HG02840 (cell line): Measurements from ENCODE around the gene HOXB2.

Experiments used
- ATAC-seq: cut with Tn5 transposase; IDR thresholded peaks from one replicate; pipeline ENCODE4 v1.9.1; 2021; ENCODE audit warnings: mild to moderate bottlenecking, moderate library complexity, moderate number of reproducible peaks; ENCODE audit not compliant: unreplicated experiment, low FRiP score

Gene HOXB2

DNA sequence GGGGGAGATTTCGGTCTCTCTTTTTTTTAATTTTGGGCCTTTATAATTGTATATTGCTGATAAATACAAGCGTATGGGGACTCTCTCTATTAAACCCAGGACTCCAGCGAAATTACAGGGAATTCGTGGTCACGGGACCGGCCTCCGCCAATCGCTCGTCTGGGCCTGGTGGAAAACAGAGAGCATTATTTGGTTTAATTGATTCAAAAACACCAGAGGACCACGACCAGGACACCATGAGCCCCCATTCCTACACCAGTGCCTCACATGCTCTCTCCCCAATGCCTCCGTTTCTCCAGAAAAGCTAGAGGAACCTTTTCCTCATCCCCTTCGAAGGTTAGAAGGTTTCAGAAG is at the start of gene HOXB2:
TSS of gene HOXB2 (minus strand) at position 88 of the 354 bp plus-strand sequence. CDS start 198 bp downstream, outside the sequence.
- no peak for ATAC-seq

DNA sequence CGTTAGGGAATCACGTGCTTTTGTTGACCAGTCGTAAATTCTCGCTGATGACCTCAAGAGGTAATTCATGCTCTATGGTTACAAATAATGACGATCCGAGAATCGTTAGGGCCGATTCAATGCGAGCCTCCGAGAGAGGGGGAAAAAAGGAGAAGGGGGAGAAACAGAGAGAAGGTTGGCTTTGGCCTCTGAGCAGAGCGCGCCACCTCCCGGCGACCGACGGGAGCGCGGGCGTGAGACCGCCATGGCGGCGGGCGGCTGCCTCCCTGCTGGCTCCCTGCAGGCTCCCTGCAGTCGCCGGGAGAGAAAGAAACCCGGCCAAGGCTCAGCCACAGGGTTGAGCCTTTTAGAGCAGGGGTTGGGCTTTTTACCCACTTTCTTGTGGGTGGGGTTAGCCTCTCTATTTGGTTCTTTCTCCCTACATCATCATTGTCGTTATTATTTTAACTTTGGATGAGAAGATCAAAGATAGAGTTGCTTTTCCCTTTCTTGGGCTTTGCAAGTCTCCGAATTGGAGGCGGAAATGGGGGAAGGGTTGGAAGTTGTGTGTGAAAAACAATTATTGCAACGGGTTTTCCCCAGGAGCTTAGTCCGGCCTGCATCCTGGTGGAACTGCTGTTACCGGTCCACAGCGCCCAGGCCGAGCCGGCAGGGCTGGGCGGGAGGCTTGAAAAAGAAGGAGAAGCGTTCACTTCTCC is 49.1 kb upstream of the HOXB2 start:
- no peak for ATAC-seq

DNA sequence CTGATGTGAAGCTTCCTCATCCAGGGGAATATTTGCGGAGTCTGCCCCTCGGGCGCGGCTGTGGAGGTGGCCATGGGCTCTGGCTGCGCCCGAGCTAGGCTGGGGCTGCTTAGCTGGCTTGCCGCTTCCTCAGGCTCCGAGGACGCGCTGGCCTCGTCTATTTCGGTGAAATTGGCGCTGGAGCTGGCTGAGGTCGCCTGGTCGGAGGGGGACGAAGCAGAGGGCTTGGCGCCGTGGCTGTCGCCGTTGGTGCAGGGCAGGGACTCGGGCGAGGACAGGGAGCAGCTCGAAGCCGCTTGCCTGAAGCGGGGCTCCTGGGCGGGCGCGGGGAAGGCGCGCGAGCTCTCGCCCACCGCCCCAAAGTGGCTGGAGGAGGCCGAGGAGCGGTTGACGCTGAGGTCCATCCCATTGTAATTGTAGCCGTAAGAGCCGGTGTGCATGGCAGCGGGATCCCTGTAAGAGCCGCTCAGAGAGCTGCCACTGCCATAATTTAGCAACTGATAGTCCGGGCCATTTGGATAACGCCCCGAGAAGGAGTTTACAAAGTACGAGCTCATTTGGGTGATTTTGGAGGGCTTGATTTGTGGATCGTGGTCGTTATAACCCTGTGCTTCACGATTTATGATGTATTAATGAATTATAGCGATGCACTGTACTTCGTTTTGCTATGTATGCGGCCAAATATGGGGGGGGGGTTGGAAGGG is 48.4 kb upstream of the HOXB2 start, which contains the start of gene HOXB5:
TSS of gene HOXB5 (minus strand) at position 654 of the 704 bp plus-strand sequence. CDS start at position 557, 97 bp downstream.
- ATAC-seq: no peak

DNA sequence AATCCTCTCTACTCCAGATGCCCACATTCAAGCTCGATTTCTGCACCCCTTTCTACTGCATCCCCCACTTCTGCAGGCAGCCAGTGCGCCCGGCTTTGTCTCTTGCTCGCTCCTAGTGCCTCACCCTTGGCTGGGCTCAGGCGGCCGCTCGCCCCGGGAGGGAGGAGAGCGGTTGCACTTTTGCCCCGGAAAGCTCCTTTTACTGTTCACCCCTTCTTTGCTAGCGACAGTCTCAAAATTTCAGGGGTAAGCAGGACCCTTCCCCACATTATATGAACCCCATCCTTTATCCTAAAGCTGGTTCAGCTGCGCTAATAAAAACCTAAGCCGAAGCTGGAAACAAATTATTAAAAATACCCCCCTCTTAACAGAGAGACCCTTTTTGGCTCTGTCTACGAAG is 47.7 kb upstream of the HOXB2 start:
- ATAC-seq: no peak

- ATAC-seq: no peak
These were observed 47.2 kb upstream of the HOXB2 start for GRCh38 chr17:48592057-48592514.

- ATAC-seq: no peak
These were observed 46.5 kb upstream of the HOXB2 start for GRCh38 chr17:48591255-48592056.

GRCh38 chr17:48590607-48591161 is 45.8 kb upstream of the HOXB2 start:
- no peak for ATAC-seq

DNA sequence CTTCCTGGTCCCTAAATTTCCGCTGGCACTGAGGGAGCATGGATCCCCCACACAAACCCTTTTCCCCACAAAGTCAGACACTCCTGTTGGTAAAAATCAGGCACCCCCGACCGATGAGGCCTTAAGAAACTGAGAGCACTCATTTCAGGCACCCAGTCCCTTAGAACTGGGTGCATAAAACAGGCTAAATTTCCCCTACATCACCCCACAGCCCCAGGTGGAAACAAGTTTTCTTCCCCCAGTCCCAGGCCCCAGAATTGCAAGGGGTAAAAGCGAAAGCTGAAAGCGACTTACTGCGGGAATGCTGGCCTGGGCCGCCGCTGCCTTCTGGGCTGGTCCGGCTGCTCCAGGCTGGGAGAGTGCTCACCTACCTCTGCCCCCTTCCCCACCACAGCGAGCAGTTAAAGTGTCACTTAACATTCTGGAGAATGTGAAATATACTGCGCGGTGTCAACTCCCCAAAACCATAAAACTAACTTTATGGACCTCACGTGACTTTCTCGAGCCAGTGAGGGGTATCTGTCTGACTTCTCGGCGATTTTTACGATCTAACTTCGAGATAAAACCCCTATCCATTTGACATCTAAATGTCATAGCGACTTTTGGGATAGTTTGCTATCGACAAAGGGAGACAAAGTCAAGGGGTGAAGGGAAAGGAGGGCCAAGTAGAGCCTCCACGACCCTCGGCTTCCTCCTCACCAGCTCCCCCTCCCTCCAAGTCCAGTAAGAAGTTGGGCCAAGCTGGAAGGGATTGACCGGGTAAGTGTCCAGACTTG is 45.1 kb upstream of the HOXB2 start, which contains the start of gene HOXB3:
TSS of gene HOXB3 (minus strand) at position 411 of the 776 bp plus-strand sequence. CDS start 37,767 bp downstream, outside the sequence.
- ATAC-seq: no peak

GRCh38 chr17:48589060-48589830 is 44.3 kb upstream of the HOXB2 start:
- ATAC-seq: no peak

DNA sequence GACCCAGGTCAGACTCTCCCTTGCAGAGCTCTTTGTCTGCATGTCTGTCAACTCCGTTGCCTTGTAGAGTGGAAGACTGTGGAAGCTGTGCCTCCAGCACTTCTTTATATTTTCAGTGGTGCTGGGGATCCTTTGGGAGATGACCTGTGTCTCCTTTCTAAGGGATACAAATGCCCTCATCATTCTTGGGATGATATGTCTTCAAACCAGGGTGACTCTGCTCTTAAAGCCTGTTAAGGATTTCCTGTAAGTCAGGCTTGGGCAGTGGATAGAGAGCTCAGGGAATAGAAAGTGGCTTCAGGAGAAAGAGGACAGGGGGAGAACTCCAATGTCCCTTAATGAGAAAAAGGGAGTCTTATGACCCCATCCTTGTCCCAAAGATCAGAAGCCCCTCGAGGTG is 43.6 kb upstream of the HOXB2 start:
- ATAC-seq: no peak

DNA sequence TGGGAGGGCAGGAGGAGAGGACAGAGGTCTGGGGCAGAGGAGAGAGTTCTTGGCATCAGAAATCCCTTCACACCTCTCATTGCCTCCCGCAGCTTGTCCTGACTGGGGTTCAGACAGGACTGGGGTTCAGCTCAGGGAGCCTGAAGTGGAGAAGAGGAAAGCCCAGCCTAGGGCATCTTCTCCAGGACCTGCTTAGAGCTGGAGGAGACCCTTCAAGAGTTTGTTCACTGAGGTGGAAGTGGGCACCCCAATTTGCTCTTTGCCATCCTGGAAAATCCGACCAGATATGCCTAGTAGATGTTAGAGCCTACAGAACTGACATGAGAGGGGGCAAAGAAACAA is 43.1 kb upstream of the HOXB2 start:
- ATAC-seq: no peak

GRCh38 chr17:48587276-48588073 is 42.6 kb upstream of the HOXB2 start:
- ATAC-seq: no peak

DNA sequence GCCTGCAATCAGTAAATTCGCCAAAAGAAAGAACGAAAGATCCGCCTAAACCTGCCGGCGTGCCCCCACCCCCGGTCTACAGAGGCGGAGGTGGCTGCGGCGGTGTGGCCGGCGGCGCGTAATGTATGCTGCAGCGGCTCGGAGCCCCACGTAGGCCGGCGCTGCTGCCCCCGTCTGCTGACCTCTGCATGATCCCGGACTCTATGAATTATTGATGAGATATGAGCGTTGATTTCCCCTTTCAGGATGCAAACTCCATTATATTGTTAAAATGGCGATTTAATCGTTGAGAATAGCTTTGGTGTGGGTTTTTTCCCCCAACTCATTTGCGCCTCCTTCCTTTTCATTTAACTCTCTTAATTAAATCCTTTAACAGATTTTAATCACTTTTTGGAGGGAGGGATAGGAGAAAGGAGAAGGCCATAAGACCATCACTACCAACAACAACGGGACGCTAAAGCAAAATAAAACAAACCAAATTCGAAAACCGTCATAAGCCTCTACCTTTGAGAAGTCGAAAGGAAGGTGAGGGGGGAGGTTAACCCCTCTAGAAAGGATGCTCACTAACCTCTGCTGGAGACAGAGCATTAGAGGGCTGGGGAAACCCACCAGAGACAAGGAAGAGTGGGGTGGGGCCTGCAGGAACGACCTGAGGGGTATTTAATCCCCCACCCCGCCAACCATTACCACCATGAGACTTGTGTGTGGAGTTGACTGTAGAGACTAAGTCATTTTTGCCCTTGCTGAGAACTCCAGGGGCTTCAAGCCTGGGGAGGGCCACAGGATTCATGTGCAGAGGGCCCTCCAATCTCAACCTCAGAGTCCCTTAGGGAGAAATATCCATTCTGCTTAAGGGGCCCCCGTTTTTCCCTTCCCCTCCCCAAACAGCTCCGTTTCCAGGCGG is 41.7 kb upstream of the HOXB2 start:
- ATAC-seq: no peak

- no peak for ATAC-seq
These were observed 39.4 kb upstream of the HOXB2 start for GRCh38 chr17:48584223-48584741.

- ATAC-seq: no peak
These were observed 38.9 kb upstream of the HOXB2 start for GRCh38 chr17:48583708-48584222.

DNA sequence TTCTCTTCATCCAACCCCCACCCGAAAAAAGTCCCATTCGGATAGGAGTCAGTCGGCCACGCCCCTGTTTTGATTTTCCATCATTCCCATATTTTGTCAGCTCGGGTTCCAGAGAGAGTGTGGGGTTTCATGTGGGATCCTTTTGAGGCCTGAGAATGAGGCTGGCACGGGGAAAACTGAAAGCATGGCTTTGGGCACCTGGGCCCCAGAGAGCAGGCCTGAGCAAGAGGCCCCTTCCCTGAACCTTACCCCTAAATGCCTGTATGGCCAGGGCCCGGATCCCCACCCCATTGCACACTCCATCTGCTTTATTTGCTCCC is 37.8 kb upstream of the HOXB2 start:
- no peak for ATAC-seq
